Measurements from ENCODE around the gene CDYL.
"Not testable (repeated sequence)": the region's sequence is repeated elsewhere in the genome, so short reads cannot be mapped to it uniquely, and the experiment has no call there.

Gene CDYL

DNA sequence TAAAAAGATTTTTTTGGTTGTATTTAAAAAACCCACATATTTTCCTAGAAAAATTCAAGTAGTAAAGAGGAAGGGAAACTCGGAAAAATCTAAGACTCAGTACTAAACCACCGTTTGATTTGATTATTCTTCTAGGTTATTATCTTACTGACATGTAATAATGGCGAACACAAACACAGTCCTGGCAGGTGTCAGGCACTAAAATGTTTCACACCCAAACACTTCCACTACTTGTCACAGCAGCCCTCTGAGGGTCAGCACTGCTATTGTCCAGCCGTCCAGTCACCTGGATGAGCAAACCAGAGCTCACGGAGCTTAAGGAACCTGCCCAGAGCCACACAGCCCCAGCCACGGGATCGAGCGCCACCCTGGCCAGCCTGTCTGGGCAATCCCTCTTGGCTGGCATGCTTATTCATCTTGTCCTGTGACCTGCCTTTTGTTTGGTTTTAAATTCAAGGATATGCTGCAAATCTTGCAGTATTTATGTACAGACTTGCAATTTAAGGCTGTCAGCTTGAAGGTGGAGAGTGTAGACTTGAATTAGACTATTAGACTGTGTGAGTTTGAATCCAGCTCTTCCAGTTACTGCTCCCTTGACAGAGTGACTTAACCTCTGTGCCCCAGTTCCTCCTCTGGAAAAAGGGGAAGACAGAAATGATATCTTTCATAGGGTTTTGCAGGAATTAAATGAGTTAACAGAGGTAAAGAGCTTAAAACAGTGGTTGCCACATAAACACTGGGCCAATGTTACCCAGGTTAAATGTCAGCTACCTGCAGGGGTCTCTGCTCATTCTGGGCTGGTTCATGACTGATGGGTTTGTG lies 82.2 kb downstream of the CDYL start:
- no peak overlapping the region for H3K4me3 ChIP-seq (replicated peaks; ENCODE audit: low read depth, low read length)

DNA sequence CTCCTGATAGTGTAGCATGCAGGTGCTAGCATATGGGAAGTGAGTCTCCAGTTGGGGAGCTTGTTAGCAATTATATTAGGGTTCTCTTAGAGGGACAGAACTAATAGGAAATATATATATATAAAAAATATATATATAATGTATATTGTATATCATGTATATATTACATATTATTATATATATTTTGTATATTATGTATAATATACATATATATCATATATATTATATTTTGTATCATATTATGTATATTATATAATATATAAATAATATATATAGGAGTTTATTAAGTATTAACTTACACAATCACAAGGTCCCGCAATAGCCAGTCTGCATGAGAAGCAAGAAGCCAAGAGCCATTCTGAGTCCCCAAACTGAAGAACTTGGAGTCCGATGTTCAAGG lies 84.2 kb downstream of the CDYL start:
- TF ChIP-seq, protein P1, sequence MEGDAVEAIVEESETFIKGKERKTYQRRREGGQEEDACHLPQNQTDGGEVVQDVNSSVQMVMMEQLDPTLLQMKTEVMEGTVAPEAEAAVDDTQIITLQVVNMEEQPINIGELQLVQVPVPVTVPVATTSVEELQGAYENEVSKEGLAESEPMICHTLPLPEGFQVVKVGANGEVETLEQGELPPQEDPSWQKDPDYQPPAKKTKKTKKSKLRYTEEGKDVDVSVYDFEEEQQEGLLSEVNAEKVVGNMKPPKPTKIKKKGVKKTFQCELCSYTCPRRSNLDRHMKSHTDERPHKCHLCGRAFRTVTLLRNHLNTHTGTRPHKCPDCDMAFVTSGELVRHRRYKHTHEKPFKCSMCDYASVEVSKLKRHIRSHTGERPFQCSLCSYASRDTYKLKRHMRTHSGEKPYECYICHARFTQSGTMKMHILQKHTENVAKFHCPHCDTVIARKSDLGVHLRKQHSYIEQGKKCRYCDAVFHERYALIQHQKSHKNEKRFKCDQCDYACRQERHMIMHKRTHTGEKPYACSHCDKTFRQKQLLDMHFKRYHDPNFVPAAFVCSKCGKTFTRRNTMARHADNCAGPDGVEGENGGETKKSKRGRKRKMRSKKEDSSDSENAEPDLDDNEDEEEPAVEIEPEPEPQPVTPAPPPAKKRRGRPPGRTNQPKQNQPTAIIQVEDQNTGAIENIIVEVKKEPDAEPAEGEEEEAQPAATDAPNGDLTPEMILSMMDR (IDR thresholded peaks at IDR 0.05; ENCODE audit: low read length, missing control alignments) = no peak
- DNase-seq (ENCODE audit: low read depth) = no peak

More for the DNA sequence above, 82.2 kb downstream of the CDYL start:
- DNase-seq (ENCODE audit: low read depth) = no peak
- TF ChIP-seq, protein P1 (IDR thresholded peaks at IDR 0.05; ENCODE audit: low read length, missing control alignments) = no peak

DNA sequence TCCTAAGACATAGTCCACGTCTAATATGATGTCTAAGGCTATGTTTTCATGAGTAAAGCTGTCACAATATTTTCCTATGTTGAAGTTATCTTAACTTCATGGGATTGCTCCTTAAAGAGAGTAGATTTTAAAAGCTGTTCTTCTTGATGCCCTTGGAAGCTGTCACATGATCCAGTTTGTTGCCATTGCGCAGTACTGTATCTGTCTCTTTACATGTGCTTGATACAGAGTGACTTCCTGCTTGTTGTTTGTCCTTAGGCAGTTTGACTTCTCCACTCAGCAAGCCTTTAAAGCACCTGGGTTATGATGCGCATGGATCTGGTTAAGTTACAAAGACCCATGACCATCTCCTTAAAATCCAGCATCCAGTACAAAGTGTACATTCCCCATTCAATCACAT lies 85.4 kb downstream of the CDYL start:
- TF ChIP-seq, protein P1 (IDR thresholded peaks at IDR 0.05; ENCODE audit: low read length, missing control alignments) = no peak
- no peak for DNase-seq (ENCODE audit: low read depth)
- no peak overlapping the region for H3K4me3 ChIP-seq (replicated peaks; ENCODE audit: low read depth, low read length)

More for the DNA sequence above, 84.2 kb downstream of the CDYL start:
- no peak overlapping the region for H3K4me3 ChIP-seq (replicated peaks; ENCODE audit: low read depth, low read length)

DNA sequence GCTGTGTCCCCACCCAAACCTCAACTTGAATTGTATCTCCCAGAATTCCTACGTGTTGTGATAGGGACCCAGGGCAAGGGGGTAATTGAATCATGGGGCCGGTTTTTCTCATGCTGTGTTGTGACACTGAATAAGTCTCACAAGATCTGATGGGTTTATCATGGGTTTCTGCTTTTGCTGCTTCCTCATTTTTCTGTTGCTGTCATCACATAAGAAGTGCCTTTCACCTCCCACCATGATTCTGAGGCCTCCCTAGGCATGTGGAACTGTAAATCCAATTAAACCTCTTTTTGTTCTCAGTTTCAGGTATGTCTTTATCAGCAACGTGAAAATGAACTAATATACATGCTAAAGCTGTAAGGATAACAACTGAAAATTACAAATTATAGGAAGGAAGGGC lies 88.3 kb downstream of the CDYL start:
- TF ChIP-seq, protein P1 (IDR thresholded peaks at IDR 0.05; ENCODE audit: low read length, missing control alignments) = no peak
- DNase-seq (ENCODE audit: low read depth) = no peak
- no peak overlapping the region for H3K4me3 ChIP-seq (replicated peaks; ENCODE audit: low read depth, low read length)

DNA sequence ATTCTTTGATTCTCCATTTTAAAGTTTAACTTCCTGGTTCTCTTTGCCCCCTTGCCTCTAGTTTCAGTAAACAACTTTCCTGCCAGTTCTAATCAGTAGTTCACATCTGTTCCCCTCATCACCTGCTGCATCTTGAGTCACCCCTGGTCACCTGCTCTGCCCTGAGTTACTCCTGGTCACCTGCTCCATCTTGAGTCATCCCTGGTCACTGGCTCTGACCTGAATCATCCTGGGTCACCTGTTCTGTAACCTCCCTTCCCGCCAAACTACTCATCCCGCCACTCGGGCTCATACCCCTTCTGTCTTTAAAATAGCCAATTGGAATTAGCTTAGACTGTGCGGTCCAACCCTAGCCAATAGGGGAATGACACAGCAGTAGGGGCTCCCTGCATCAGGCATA lies 88.8 kb downstream of the CDYL start:
- H3K4me3 ChIP-seq (replicated peaks; ENCODE audit: low read depth, low read length); DNase-seq (ENCODE audit: low read depth): not testable (repeated sequence)

DNA sequence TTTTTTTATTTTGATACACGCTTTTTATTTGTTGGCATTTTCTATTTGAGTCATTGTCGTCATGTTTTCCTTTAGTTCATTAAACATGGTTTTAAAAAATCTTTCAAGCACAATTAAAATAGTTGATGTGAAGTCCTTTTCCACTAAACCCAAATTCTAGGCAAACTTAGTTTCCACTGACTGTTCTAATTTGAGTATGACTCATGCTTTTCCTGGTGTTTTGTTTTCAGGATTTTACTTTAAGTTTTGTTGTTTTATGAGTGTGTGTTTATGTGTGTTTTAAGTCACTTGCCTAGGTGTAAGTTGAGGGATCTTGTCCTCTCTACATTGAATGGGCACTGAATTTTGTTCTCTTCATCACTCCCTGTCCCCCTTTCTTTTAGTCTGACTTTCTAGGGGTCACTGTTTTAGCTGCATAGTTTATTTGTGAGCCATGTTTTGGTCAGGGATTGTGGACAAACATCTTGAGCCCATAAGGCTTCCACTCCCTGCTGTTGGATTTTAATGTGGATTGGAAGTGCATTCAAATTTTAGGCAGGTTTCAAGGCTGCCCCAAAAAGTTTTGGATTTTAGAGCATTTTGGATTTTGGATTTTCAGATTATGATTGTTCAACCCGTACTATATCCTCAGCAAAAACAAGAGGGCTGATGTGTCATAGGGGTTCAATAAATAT lies 94.8 kb downstream of the CDYL start:
- peak; percentile 19 for DNase-seq (ENCODE audit: low read depth)
- TF ChIP-seq, protein P1 (IDR thresholded peaks at IDR 0.05; ENCODE audit: low read length, missing control alignments) = no peak
- H3K4me3 ChIP-seq (replicated peaks; ENCODE audit: low read depth, low read length) = no peak overlapping the region

DNA sequence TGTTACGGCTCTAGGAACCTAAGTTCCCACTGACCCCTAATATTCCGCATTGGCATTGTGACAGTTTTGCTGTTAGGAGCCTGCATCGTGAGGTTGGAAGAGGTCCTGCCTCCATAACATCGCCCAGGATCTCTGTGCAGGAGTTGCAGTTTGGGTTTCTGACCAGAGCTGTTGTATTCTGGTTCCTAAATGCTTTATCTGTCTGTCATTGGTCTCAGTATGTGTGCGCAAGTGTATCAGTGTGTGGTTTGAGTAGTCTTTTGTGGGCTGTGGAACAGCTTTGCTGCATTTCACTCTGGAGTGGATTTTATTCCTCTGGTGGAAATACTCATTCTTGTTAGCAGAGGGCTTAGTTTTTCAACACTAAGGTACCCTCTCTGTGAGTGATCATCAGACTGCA lies 95.6 kb downstream of the CDYL start:
- DNase-seq (ENCODE audit: low read depth) = no peak
- no peak overlapping the region for H3K4me3 ChIP-seq (replicated peaks; ENCODE audit: low read depth, low read length)
- TF ChIP-seq, protein P1 (IDR thresholded peaks at IDR 0.05; ENCODE audit: low read length, missing control alignments) = no peak

All from fibroblast of pulmonary artery (primary cell).